NT2/D1 (cell line): ENCODE data around the gene FERMT2.

Experiments used
- SUZ12 ChIP-seq: IDR thresholded peaks from 2 replicates; pipeline ENCODE4 v1.6.1; 2011; ENCODE audit not compliant: insufficient read length, insufficient read depth; ENCODE audit errors: extremely low read depth
- YY1 ChIP-seq: IDR thresholded peaks from 2 replicates; pipeline ENCODE4 v1.6.1; 2011; ENCODE audit not compliant: insufficient read length, insufficient read depth
- ZNF274 ChIP-seq: IDR thresholded peaks from 2 replicates; pipeline ENCODE4 v1.6.1; 2011; ENCODE audit warnings: mild to moderate bottlenecking, low read depth, low read length

DNA sequence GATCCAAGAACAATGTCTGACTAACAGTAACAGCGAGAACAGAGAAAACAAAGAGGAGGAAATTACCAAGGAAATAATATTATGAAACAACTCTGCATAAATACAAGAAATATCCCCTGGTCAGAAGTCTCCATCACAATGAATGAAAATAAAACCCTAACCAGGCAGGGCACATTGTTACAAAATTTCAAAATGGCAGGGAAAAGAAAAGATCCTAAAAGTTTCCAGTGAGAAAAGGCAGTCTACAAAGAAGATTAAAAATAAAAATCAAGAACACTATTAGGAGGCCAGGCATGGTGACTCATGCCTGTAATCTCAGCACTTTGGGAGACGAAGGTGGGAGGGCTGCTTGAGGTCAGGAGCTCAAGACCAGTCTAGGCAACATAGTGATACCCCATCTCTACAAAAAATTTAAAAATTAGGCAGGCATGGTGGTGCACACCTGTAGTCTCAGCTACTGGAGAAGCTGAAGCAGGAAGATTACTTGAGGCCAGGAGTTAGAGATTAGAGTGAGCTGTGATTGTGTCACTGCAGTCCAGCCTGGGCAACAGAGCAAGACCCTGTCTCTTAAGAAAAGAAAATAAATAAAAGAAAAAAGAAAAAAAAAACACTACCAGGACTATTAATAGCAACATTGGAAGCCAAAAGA, 47.8 kb downstream of the FERMT2 start:
- TF ChIP-seq YY1 (no peak), ZNF274 (no peak), SUZ12 (no peak)
